Stimulated activated CD4-positive, alpha-beta T cell treated with anti-CD3 and anti-CD28 coated beads, Interleukin-15, amount 100 ng/mL, for 1 hour (primary cell): Measurements from ENCODE around the gene SLC36A2.
"Not testable (repeated sequence)": the region's sequence is repeated elsewhere in the genome, so short reads cannot be mapped to it uniquely, and the experiment has no call there.

Experiments used
- DNase-seq, 2 donors: peaks; one replicate each; pipeline ENCODE4 v3.0.0-alpha.2; 2020; ENCODE audit warnings: low read depth in 1 of 2, low spot score in 1 of 2

The SLC36A2 gene

DNA sequence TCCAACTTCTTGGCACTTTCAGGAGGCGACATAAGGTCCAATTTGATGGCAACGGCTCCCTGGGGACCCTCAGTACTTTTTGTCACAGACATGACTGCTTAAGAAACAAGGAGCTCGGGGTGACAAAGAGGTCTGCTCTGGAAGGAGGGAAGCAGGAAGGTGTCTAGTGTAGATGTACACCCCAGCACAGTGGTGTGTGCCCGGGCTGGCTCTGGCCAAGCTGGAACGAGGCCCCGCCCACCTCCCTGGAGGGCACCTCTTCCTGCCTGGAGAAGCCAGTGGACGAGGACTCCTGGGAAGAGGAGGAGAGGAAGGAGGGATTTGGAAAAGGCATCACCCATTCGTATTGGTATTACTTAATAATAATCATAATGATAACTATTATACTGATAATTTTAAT is at the start of gene SLC36A2:
Gene SLC36A2 (minus strand): TSS at position 191 of the 400 bp plus-strand sequence. CDS start 99 bp downstream, at position 92.
- no peak for DNase-seq

DNA sequence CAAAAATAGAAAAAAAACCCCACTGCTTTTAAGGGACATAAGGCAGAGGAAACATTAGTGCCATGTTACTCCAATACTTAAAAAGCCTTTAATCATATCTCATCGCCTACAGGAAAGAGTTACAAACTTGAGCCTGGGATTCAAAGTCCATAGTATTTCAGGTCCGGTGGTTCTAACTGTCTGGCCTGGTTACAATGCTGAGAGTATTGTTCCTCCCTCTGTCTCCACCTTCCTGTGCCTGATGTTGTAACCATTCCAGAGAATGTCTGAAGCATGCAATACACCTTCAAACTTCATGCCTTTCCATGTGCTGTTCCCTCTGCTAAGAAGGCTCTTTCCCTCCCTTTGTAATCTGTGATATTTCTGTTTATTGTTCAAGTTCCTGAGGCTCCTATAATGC is 41.6 kb upstream of the SLC36A2 start:
- DNase-seq: no peak

DNA sequence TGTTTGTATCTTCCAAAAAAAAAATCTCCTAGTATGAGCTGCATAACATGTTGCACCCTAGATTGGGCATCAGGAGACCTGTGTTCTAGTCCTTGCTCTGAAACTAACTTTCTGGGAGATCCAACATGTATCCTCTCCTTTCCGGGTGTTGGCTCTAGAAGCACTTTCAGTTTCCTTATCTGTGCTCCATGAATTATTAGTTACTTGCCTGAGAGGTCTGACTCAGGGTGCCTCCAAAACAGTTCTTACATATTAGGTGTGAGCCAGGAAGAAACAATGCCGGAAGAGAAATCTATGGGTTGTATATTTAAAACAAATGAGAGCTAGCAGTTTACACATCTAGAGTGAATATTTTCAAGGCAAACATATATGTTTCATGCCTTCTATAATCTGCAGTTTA is 36.7 kb upstream of the SLC36A2 start:
- no peak for DNase-seq

DNA sequence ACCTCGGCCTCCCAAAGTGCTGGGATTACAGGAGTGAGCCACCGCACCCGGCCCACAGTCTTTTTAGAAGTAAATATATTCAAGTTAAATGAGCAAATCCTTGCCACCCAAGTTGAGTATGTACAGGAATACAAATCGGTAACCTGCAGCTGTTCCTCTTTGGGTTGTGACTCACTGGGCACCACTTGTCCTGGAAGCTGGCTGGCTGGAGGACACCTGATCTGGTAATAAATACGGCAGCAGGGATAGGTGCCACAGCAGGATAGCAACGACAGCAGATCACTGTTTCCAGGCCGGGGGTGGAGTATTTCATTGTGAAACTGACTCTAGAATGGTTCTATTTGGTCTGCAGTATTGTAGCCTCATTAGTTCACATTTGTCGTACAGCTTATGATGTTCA is 35.7 kb upstream of the SLC36A2 start:
- DNase-seq: no peak

DNA sequence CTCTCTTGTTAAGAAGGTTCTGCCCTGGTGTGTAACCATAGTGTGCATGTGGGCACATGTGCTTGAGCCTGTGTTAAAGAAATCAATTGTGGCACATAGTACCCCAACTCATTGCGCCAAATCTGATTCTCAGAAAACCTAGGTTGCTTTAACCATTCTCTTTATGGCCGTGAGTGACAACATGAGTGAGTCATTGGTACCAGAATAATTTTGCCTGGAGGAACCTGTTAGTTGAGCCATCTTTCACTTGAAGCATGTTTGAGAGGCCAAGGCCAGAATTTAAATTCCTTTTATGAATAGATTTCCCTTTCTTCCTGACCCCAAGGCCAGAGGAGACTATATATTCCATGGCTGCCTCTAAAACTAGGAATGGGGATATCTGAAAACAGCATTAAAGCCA is 35.2 kb upstream of the SLC36A2 start:
- DNase-seq: no peak

DNA sequence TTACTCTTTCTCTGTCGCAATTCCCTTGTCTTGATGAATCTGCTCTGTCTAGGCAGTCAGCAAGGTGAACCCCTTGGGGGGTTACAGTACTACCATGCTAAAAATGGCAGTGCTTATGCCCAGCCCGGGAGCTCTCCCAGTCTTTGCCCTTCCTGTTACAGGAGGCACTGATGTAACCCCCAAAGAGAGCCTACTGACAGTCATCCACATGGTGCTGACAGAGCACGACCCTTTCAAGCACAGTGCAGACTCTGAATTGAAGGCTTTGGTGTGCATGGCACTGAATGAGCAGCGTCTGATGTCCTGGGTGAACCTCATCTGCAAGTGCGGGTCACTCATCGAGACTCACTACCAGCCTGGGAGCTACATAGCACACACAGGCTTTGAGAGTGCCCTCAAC is 34.5 kb upstream of the SLC36A2 start:
- DNase-seq: no peak

DNA sequence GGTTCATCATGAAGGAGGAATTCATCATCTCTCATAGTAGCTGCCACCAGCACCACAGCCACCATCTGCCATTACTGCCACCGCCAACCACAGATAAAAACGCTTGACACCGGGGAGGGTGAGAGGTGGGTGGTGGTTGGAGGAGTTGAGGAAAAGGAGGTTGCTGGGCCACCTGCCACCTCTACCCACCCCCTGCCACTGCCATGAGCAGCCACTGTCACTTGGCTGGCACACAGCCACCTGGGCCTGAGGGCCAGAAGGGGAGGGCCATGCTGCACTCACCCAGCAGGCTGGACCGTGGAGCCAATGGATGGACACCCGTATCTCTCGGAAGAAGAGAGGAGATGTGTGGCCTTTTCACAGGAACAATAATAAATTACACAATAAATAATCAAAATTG is 31.3 kb upstream of the SLC36A2 start:
- no peak for DNase-seq

DNA sequence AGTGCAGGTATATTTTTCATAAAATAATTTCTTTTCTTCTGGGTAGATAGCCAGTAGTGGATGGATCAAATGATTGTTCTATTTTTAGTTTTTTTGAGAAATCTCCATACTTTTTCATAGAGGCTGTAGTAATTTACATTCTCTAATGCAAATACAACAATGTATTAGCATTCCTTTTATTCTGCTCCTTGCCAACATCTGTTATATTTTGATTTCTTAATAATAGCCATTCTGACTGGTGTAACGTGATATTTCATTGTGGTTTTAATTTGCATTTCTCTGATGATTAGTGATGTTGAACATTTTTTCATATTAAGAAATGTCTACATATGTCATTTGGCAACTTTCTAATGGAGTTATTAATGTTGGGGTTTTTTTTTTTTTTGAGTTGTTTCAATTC is 27.2 kb upstream of the SLC36A2 start:
- DNase-seq: no peak

DNA sequence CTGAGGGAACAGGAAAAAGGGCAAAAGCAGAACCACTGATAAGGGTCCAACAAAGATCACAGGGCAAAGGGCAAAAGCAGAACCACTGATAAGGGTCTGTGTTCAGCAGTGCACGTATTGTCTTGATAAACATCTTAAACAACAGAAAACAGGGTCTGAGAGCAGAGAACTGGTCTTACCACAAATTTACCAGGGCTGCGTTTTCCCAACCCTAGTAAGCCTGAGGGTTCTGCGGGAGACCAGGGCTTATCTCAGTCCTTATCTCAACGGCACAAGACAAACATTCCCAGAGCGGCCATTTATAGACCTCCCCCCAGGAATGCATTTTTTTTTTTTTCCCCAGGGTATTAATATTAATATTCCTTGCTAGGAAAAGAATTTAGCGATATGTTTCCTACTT is 19.7 kb upstream of the SLC36A2 start:
- DNase-seq: not testable (repeated sequence)

DNA sequence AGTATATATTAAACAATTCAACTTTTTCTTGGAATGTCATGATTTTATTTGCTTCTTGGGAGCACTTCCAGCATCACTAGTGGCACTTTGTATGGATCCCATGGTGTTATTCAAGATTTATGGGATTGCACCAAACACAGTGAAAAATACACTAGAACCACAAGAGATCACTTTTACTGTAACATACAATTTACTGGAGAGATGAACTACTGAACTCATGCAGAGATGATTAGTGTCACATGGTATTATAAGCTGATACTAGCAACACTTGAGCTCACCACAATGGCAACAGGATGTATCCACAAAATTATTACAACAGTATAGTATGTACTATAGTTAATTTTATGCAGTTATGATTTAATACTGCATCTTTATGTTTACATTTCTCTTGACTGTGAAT is 16.3 kb upstream of the SLC36A2 start:
- no peak for DNase-seq

DNA sequence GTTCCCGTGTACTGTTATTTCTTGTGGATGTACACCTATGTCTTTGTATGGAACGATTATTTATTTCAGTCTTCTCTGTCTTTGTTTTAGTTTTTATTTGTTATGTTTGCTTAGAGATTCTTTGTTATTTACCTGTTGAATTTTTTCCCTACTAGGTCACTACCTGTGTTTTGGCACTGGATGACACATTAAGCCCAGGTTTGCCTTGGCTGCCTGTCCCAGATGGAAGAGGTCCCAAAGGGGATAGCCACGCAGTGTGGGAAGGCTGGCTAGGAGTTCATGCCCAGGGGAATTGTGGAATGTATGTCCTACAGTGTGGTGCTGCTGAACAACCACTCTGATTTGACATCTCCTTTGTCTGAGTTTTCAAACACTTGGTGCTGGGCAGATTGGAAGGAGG is 15.6 kb upstream of the SLC36A2 start:
- no peak for DNase-seq

DNA sequence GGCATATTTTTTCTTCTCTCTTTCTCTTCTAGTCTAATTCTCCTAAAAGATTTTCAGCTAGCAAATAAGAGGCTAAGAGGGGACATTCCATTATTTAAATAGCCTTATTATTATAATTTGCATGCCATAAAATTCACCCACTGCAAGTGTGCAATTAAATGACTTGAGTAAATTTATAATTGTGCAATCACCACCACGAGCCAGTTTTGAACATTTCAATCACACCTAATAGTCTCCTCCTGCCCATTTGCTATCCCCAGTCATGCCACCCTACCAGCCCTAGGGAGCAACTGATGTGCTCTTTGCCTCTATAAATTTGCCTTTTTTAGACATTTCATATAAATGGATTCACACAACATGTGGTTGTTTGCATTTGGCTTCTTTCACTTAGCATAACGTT is 12.0 kb upstream of the SLC36A2 start:
- DNase-seq: no peak

DNA sequence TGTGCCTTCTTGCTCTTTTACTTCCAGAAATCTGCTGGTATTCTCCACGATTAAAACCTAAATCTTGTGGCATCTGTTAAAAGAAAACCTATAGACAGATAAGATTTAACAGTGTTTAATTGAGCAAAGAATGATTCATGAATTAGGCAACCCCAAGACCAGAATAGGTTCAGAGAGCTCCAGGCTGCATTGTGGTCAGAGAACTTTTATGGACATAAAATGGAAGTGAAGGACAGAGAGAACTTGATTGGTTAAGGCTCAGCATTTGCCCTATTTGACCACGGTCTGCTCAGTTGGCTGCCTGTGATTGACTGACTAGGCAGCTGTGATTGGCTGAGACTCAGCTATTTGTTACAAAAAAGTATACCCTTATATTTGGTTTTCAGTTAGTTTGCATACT is 10.4 kb upstream of the SLC36A2 start:
- no peak for DNase-seq

DNA sequence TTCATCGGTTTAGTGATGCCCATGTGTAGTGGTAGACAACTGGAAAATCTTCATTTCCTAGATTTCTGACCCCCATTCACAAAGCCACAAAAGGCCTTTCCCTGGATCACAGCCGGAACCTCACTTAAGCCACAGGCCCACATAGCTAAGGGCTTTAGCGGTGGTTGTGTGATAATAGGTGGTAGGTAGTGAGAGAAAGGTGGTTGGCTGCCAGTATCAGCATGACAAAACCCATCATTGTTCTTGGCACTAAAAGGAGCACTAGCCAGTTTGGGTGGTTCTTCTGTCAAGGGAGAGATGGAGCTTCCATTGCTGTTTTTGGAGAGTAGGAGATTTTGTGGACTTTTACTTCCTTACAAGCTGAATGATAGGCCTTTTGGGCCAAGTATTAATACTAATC is 9.7 kb upstream of the SLC36A2 start:
- DNase-seq: no peak

DNA sequence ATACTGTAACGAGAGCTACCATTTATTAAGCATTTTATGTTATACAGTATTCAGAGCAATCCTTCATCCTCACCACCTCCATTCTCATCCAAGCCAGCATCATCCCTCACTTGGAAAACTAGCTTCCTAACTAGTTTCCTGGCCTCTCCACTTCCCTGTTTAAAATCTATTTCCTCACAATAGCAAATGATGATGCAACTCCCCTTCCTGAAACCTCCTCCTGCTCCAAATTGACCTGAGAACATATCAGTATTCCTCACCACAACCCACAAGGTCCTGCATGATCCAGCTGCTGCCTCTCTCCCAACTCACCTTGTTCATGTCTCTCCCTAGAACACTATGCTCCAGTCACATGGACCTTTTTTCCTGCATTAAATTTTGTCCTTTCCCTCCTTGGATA is 4.3 kb upstream of the SLC36A2 start:
- DNase-seq: no peak

DNA sequence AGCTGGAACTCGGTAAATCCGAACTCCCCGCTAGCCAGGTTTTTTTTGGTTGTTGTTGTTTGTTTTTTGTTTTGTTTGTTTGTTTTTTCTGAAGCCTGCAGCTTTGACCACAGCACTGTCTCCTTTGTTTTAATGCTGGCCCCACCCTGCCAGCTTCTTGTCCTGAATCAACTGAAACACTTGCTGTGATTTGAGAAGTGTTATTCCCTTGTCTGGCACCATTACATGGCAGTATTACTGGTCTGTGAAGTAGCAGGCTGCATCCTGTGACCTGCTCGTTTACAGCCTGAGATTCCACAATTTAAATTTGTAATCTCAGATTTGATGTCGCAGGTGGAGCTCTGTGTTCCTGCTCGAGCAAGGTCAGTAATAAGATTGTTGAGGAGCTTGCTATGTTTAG is 1.4 kb upstream of the SLC36A2 start:
- DNase-seq: no peak

DNA sequence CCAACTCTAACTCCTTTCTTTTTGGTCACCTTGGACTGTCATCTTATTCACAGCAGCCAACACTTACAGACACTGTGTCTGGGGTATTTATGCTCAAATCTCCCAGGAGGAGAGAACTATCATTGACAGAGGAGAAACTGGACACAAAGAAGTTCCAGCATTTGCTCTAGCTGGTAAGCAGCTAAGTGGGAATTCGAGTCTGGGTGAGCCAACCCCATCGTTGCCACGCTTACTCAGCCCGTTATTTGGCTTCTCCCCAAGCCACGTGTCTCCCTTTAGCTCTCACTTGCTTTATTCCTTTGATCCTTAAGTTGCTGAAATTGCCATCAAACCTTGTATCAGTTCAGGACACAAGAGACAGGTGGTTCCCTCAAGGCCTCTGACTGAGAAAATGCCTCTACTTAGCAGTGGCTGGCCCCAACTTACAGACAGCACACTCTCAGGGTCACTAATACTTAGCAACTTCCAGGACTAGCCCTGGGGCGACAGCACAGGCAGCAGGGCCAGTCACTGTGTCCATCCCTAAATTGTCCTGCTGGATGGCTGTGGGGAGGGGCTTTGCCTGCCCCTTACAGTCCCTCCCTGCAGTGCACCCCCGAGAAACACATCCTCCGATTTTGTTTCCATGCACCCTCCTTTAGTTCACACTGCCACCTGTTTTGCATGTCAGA is 1.4 kb downstream of the SLC36A2 start:
- DNase-seq: no peak

DNA sequence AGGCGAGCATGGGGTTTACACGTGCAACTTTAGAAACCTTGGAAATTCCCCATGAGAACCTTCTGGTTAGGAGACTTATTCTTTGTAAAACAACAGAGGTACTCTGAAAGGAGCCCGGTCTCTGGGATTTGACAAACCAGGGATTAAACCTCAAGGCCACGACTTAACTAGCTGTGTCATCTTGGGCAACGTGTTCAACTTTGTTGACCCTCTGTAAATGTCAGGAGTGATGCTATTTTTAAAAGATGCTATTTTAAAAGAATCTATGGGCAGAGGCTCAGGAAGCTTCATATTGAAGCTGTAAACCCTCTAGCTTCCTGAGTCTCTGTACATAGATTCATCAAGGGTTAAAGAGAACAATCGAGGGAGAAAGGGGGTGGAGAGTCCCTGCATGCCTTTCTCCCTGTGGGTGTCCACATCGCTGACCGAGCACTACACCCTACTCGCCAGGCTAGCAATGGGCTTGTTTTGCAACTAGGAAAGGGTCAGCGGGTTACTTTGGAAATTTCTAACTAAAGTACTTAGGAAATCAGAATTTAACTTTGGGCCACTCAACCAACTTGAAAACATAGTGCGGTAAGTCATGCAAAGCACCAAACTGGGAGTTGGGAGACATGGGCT is 2.1 kb downstream of the SLC36A2 start:
- no peak for DNase-seq

DNA sequence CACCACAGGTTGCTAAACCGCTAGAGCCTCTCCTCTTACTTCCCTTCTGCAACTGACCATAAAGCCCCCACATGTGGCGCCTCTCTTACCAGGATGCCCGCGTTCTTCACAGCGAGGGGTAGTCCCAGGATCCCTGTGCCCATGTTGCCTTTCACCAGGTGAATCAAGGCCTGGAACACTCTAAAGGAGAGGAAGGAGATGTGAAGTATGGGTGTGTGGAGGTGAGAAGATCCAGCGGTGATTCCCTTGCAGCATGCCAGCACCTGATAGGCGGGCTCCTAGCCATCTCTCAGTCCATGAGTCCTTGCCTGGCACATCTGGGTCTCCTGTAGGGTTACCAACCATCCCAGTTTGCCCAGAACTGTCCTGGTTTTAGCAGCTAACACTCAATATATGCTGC is 3.3 kb downstream of the SLC36A2 start:
- no peak for DNase-seq

DNA sequence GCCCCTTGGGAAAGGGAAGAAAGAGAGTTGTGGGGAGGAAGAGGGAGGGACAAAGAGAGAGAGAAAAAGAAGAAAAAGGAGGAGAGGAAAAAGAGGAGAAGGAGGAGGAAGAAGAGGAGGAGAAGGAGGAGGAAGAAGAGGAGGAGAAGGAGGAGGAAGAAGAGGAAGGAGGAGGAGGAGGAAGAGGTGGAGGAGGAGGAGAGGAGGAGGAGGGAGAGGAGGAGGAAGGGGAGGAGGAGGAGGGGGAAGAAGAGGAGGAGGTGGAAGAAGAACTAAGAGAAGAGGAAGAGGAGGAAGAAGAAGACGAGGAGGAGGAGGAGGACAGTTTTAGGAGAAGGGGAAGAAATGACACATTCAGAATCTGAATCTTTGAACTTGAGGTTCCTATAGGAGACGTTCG is 7.4 kb downstream of the SLC36A2 start:
- DNase-seq: no peak

DNA sequence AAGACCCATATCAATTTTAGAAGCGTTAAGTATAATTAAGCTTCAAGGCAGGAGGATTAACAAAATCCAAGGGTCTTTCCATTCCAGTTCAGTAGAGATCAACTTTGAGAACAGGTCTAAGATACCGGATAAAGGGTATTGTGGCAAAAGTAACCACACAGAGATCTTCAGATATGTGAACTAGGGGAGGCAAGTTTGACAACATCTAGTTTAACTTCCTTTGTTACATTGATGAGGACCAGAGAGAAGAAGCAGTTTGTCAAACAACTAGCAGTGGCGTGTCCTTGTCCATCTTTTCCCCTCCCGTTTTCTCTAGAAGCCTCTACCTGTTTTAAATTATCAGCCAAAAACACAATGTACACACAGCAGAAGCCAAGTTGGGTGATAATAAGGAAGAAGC is 8.6 kb downstream of the SLC36A2 start:
- DNase-seq: no peak

DNA sequence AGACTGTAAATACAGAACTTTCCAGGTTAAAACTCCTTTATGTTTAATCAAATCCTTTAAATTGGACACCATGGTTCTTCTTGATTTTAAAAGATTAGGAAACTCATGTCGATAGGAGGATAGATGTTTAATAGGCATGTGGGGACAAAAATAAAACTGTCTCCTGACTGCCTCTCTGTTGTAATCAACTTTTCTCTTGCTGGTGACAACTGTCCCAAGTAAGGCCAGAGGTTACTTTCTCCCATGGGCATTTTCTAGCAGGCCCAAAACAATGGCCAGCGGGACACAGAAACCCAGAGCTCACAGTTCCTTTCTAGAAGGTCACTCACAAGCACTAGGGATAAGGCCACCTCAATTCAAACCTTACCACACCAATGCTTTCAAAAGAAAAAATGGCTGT is 14.5 kb downstream of the SLC36A2 start:
- DNase-seq: no peak

DNA sequence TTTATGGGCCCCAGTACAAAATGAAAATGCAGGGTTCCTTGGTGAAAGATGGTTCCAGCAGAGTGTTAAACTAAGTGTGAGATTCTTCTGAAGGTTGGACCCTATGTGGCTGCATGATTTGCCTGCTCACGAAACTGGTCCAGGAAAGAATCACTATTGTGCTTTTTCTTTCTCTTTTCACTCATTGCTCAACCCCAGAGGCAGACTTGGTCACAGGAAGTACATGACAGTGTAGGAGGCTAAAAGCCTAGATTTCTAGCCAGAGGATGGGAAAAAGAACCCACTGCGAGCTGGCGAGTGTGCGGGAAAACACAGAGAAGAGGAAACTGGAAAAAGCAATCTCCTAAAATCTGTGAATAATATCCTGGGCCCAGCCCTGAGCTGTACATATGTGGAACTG is 18.6 kb downstream of the SLC36A2 start:
- DNase-seq: no peak
